GM18868 (cell line): ENCODE results near the gene STK24.
A peak's percentile ranks its signal among the peaks of the same experiment; 100 is the strongest.
"Not testable (repeated sequence)": the region's sequence is repeated elsewhere in the genome, so short reads cannot be mapped to it uniquely, and the experiment has no call there.

Source experiments
- ATAC-seq: cut with Tn5 transposase; IDR thresholded peaks from one replicate; pipeline ENCODE4 v1.9.1; 2021; ENCODE audit warnings: mild to moderate bottlenecking, moderate library complexity; ENCODE audit not compliant: unreplicated experiment

Gene STK24

DNA sequence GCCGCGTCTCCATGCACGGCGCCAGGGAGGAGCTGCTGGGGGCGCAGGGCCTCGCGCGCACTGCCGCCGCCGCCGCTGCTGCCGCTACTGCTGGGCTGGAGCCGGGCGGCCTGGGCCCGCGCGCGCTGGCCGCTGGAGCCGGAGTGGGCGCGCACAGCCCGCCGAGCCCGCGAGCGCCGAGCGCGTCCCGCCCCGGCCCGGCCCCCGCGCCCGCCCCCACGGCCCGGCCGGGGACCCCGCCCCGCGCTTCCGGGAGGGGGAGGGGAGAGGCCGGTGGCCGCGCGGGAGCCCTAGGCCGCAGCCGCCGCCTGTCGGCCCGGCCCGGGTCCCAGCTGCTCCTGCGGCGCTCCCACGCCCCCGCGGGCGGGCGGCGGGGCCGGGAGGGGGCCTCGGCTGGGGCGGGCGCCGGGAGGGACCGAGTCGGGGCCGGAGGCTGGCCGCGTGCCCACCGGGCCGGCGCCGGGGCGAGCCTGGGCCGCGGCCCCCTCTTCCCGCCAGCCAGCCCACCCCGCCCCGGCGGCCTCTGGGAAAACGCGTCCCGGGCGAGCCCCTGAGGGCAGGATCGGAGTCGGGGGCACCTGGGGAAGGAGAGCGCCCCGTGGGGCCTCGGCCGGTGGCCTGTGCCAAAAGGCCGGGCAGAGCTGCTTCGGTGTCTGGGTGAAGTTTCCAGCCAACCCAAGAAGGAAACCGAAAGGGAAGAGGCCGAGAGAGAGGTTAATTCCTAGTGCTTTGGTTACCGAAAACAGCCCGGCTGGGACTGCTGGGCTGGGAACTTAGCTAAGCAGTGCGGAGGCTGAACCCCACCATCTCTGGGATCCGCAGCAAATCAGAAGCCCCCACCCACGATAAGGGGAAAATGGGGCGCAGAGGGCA lies at the start of gene STK24:
STK24 (minus strand) TSS at position 145 of the 873 bp plus-strand sequence. CDS start 321 bp downstream, outside the sequence.
- ATAC-seq = peak; percentile 59

DNA sequence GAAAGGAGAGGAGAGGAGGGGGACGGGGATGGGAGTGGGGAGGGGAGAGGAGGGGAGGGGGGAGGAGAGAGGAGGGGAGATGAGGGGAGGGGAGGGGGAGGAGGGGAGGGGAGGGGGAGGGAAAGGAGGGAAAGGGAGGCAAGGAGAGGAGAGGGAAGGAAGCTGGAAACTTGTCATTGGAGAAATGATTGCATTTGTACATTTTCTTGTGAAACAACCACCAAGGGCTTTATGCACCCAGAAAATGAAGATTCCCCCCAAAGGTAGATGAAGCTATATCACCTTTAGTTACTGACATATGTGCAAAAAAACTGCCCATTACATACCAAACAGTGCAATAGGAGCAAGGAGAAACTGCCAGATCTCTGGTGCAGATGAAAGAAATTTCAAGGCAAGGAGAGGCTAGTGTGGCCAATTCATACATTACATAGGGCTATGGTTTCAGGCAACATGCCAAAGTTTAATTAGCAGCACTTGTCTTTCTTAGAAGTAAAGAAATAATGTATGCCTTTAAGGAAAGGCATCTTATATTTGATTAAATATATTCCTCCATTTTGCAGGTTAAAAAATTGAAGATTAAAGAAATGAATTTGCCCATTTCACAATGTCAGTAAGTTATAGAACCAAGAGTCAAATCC lies 49.5 kb upstream of the STK24 start:
- ATAC-seq = no peak

DNA sequence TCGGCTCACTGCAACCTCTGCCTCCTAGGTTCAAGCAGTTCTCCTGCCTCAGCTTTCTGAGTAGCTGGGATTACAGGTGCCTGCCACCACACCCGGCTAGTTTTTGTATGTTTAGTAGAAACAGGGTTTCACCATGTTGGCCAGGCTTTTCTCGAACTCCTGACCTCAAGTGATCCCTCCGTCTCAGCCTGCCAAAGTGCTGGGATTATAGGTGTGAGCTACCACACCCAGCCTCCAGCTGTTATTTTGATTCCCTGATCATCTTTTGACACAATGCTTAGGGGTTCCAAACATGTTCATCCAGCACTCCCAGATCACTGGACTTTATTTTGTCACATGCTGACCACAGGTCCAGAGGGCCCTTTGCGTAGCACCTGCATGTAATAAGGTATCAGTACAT lies 47.7 kb upstream of the STK24 start:
- not testable (repeated sequence) for ATAC-seq

DNA sequence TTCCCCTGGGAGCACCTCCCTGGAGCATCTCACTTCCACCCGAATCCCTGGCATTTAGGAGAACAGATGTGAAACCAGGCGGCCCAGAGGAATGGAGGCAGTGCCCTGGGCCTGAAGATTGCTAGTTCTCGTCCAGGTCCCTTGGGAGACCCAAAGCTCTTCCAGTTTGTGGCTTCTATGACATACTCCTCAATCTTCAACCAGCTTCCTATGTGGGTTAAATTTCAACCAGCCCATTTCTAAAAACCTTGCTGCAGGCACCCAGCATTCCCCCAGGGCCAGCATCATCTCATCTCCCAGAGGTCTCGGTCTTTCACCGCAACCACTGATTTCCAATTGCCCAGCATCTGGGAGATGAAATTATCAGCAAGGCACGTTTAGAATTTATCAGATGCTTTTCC lies 46.0 kb upstream of the STK24 start:
- ATAC-seq = no peak

DNA sequence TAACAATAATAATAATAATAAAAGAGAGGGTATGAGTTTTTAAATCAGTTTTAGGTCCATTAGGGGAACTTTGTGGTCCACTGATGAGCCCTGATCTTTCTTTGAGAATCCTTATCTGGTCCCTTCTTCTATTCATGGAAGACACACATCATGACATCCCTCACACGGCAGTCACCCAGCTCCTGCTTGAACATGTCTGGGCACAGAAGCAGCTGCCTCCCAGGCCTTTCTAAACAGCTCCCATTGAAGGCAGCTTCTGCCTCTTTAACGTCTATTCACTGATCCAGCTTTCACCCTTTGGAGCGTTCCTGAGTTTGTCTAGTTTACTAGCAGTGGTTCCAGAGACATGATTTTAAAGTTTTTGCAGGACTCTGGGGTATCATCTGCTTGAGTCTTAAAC lies 42.6 kb upstream of the STK24 start:
- no peak for ATAC-seq

DNA sequence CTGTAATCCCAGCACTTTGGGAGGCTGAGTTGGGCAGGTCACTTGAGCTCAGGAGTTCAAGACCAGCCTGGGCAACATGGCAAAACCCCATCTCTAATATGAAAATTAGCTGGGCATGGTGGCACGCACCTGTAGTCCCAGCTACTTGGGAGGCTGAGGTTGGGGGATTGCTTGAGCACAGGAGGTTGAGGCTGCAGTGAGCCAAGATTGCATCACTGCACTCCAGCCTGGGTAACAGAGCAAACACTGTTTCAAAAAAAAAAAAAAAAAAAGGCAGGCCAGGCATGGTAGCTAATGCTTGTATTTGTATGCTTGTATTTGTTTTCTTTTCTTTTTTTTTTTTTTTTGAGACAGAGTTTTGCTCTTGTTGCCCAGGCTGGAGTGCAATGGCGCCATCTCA lies 38.7 kb upstream of the STK24 start:
- ATAC-seq = not testable (repeated sequence)

DNA sequence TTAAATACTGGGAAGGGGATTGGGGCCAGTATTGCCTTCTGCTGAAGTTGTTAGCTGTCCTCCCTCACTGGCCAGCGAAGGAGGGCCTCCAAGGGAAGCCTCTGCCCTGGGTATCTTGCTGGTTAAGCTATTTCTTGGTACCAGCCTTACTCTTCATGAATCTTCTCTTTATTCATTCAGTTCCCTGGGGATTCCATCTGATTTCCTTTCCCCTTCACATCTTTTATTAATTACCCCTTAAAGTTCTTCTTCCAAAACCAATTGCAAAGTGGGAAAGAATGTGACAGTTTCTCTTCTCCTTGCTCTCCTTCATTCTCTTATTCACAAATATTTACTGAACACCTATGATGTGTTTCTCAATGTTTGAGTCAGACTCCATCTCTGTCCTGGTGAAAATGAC lies 36.7 kb upstream of the STK24 start:
- no peak for ATAC-seq

DNA sequence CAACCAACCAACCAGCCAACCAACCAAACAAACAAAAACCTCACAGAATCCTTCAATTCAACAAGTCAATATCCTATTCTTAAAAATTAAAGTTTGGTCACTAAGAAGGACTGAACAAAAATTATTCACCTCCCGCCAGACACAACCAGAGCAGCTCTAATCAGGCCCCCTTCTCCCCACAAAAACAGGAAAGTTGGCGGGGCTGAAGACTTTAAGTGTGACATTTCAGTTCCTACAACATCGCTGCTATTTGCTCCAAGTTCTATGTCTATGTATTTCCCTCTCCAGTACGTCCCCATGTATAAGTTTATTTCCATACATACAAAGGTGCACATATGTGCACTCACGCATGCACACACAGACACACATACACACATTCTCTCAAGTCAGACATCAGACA lies 32.8 kb upstream of the STK24 start:
- no peak for ATAC-seq

DNA sequence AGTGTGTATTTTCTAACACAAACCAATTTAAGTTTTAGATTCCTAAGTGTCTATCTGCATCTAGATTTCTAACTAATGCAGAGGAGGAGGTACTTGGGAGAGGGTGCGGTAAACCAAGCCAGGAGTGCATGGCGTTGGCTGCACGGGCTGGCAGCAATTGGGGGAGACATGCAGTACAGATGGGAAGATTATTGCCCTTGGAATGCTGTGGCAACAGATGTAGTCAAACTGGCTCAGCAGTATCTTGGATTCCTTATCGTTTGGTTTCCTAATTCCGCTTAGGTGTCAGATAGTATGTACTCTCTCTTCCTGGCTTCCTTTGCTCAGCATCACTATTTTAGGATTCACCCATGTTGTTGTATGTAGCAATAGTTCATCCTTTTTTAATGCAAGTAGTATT lies 29.4 kb upstream of the STK24 start:
- no peak for ATAC-seq

DNA sequence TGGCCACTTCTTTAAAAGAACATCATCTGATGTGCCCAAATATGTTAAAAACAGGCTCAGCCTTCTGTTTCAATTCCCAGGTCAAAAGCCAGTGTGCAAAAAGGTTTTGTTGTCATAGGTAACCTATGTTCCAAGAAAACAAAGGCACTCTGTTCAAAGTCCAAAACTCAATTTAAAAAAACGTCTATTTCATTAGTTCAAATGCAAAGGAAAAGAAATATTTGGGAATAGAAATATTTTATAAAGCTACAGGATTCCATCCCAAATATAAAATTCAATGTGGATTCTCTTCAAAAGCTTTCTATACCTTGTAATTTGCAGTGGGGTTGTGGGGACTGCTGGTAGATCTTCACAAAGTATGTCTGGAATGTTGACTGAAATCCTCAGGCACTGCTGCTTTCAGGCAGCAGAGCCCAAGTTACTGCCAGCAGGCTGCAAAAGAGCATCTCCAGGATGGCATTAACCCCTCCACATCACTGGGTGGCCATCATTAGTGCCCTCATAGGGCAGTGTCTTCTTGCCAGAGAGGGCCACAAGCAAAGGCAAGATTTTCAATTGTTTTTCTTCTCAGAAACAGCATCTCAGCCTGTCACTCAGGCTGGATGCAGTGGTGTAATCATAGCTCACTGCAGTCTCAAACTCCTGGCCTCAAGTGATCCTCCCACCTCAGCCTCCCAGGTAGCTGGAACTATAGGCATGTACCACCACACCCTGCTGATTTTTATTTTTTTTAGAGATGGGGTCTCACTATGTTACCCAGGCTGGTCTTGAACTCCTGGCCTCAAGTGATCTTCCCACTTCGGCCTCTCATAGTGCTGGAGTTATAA lies 22.8 kb upstream of the STK24 start:
- no peak for ATAC-seq

DNA sequence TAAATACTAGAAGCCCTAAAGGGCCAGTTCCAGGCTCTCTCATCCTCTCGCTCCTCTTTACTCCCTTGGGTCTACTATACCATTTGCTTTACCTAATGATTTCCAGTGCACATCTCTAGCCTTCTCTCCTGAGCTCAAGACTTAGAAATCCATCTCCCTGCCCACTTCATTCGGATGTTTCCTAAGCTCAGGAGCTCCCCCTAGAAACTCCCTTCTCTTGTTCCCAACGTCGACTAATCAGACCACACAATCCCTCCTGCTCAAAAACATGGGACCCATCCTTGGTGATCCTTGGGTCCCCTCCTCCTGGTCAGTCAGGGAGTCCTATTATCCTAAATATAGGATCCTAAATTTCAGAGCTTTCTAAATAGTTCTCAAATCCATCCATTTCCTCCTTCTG lies 21.1 kb upstream of the STK24 start:
- no peak for ATAC-seq

DNA sequence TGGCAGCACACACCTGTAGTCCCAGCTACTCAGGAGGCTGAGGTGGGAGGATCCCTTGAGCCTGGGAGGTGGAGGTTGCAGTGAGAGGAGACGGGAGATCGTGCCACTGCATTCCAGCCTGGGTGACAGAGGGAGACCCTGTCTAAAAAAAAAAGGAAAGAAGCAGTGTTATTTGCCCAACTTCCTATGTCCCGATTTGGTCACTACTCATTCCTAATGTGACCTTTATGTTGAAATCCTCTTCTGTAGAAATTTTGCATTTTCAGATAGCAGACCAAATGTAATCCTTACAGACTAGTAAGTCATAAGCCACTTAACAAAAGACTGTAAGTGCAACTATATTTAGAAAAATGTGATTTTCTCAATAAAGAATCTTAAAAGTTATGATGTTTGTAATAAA lies 18.2 kb upstream of the STK24 start:
- no peak for ATAC-seq

DNA sequence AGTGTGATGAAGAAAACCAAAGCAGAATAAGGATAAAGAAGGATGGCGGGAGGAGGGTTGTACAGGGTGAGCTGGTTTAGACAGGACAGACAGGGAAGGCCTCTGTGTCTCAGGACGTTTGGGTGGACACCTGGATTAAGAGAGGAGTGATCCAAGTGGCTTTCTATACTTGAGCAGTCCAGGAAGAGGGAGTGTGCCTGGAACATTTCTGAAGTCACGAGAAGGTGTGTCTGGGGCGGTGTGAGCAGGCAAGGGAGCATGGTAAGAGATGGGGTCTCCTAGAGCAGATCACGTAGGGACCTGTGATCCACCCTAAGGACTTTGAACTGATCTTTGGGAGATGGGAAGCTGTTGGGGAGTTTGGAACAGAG lies 15.4 kb upstream of the STK24 start:
- ATAC-seq = no peak

DNA sequence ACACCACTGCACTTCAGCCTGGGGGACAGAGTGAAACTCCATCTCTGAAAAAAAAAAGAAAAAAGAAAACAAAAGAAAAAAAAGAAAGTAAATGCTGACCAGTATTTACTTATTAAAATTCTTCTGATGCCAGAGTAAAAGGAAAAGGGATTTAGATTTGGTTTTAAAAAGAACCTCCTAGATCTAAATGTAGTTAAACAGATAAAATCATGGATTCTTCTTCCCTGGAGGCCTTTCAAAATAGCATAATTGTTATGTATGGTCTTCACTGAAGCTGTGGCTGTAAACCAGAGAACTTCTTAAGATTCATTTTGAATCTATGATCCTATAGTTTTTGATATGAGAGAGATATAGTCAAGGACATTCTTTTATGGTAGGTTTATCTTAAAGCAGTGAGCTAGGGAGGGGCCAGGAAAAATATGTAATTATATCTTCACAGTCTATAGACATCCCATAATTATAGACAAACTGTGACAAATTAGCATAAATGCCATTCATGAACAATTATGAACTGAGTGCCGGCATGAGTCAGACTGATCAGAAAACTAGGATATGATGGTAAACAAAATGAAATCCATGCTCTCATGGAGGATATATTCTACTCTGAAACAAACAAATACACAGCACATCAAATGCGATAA lies 14.9 kb upstream of the STK24 start:
- no peak for ATAC-seq

DNA sequence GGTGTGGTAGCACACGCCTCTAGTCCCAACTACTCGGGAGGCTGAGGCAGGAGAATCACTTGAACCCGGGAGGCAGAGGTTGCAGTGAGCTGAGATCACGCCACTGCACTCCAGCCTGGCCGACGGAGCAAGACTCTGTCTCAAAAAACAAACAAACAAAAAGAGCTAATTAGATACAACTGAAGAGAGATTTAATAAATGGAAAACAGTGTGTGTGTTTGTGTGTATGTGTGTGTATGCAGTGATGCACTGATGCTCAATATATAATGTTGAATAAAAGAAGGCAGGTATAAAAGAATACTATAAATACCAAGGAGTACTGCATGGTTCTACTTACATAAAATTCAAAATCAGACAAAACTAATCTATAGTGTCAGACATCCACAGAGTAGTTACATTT lies 13.6 kb upstream of the STK24 start:
- ATAC-seq = not testable (repeated sequence)

DNA sequence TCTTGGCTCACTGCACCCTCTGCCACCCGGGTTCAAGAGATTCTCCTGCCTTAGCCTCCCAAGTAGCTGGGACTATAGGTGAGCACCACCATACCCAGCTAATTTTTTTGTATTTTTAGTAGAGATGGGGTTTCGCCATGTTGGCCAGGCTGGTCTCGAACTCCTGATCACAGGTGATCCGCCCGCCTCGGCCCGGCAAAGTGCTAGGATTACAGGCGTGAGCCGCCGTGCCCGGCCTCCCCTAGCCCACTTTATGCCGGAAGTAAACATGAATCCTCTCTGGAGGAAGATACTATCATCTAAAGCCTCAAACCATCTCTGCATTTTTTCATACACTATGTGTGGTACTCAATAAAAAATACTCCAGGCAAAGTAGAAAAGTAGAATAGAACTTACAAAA lies 12.6 kb upstream of the STK24 start:
- not testable (repeated sequence) for ATAC-seq

DNA sequence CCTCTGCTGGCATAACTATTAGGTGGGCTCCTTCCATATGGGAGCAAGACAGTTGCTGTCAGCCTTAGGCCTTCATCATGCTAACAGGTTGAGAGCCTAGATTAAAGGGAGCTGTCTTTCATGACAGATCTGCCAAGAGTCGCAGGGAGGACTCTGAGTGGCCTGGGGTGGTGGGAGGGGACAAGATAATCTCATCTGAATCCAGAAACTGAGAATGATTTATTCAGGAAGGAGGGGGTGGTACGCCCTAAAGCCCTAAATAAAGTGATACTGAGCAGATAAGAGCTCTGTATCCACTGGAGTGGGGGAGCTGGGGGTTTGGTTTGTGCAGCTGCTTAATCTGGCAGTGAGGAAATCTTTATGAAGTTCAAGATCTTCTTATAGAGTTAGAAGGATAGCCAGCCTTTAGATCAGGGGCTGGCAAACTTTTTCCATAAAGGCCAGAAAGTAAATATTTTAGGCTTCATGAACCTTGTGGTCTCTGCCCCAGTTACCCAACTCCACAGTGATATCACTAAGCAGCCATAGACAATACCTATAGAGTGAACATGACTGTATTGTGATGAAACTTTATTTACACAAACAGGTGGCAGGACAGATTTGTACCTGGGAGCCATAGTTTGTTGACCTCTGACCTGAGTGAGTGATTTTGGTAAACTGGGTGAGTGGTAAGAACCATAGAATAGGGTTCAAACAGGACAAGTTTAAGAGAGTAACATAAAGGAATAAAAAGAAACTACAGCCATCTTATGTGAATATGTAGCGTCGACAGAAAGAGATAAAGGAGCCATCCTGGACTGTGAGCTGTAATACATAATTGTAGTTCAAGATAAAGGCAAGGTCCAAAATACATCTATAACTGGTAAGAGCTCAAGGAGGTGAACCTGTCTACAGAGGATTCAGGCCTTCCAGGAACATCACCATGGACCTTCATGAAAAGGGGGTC lies 9.8 kb upstream of the STK24 start:
- ATAC-seq = no peak

DNA sequence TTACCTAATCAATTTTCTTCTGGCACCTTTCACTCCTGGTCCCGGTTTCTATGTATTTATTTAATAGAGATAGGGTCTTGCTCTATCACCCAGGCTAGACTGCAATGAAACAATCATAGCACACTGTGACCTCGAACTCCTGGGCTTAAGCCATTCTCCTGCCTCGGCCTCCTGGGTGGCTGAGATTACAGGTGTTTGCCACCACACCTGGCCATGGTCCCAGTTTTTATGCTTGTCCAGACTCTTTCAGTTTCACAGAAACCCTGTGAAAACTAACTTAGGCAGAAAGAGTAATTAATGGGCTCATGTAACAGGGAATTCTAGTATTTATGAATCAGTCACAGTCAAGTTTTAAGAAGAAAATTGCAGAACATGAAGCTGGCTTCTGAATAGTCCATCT lies 9.0 kb upstream of the STK24 start:
- ATAC-seq = no peak

DNA sequence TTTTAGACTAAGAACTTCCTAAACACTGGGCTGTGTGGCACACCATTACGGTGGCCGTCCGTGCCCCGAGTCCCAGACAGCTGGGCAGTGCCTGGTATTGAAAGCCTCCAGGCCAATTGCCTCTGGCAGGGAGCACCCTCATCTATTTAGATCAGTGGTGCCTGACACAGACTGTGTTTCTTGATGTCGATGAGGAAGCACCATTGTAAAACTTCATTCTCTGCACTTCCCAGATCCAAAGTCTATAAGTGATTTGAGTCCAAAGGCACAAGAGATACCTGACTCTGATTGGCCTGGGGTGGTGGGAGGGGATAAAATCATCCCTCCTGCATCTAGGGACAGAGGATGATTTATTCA lies 8.5 kb upstream of the STK24 start:
- no peak for ATAC-seq
